ENCODE results near the gene ARFRP1.

DNA sequence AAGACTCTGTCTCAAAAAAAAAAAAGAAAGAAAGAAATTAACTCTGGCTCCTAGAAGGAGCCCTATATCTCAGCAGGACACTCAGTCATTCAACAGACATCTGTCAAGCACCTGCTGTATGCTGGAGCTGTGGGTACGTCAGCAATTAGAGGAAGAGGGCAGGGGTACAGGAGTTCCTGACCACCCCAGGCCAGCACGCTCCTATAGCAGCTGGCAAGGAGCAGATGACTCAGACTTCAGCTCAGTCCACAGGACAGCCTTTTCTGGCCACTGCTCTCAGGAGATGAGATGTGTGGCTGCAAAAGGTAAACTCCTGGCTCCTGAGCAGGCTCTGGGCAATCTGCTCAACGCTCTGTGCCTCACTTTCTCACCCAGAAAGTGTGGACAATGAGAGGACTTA is 51.3 kb downstream of the ARFRP1 start:
- no peak for TF ChIP-seq POLR2A (IDR thresholded peaks at IDR 0.05)
- TF ChIP-seq, protein P1, sequence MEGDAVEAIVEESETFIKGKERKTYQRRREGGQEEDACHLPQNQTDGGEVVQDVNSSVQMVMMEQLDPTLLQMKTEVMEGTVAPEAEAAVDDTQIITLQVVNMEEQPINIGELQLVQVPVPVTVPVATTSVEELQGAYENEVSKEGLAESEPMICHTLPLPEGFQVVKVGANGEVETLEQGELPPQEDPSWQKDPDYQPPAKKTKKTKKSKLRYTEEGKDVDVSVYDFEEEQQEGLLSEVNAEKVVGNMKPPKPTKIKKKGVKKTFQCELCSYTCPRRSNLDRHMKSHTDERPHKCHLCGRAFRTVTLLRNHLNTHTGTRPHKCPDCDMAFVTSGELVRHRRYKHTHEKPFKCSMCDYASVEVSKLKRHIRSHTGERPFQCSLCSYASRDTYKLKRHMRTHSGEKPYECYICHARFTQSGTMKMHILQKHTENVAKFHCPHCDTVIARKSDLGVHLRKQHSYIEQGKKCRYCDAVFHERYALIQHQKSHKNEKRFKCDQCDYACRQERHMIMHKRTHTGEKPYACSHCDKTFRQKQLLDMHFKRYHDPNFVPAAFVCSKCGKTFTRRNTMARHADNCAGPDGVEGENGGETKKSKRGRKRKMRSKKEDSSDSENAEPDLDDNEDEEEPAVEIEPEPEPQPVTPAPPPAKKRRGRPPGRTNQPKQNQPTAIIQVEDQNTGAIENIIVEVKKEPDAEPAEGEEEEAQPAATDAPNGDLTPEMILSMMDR (IDR thresholded peaks at IDR 0.05) = no peak

All from right lobe of liver (tissue), 4 donors.